CD14-positive monocyte (primary cell): ENCODE measurements around the gene SH3RF1. TPM values are rescaled to one million over a fixed set of nuclear protein-coding genes. Genes with fewer than 3 reads are reported as not detected.

Experiments used
- DNase-seq, 3 donors: peaks; one replicate each; pipeline ENCODE4 v3.0.0-alpha.2; 2011 to 2022
- H2AFZ ChIP-seq: 2 replicates; pipeline ENCODE4 v1.6.0; 2012; ENCODE audit warnings: mild to moderate bottlenecking, low read depth, low read length, inconsistent platforms; ENCODE audit not compliant: insufficient read depth, poor library complexity, severe bottlenecking
- H3K27ac ChIP-seq, 2 donors: 1 replicate in 1 of 2; 2 replicates in 1 of 2; pipeline ENCODE4 v1.5.1; 2012 to 2013; ENCODE audit warnings: low read length in 2 of 2, control low read depth in 1 of 2, inconsistent platforms in 1 of 2, low read depth in 1 of 2, mild to moderate bottlenecking in 1 of 2
- H3K27me3 ChIP-seq, 2 donors: one replicate each; pipeline versions ENCODE4 v1.6.0 to v1.6.1; 2011 to 2013; ENCODE audit warnings: low read length in 2 of 2; ENCODE audit not compliant: control insufficient read depth in 2 of 2, insufficient read depth in 2 of 2
- H3K36me3 ChIP-seq, 2 donors: replicated peaks in 1 of 2; 1 replicate in 1 of 2; 2 replicates in 1 of 2; pipeline versions ENCODE4 v1.5.1 to v1.6.1; 2012 to 2013; ENCODE audit warnings: low read length in 2 of 2, control low read depth in 1 of 2, inconsistent platforms in 1 of 2, mild to moderate bottlenecking in 1 of 2; ENCODE audit not compliant: insufficient read depth in 2 of 2, control insufficient read depth in 1 of 2
- H3K4me1 ChIP-seq, 2 donors: 1 replicate in 1 of 2; 2 replicates in 1 of 2; pipeline versions ENCODE4 v1.5.1 to v1.6.1; 2012 to 2013; ENCODE audit warnings: low read length in 2 of 2, control low read depth in 1 of 2, inconsistent platforms in 1 of 2, mild to moderate bottlenecking in 1 of 2, moderate library complexity in 1 of 2; ENCODE audit not compliant: insufficient read depth in 2 of 2, control insufficient read depth in 1 of 2
- H3K4me2 ChIP-seq: replicated peaks from 2 replicates; pipeline ENCODE3; 2012; ENCODE audit warnings: low read length, moderate library complexity, mild to moderate bottlenecking; ENCODE audit not compliant: poor library complexity, severe bottlenecking; ENCODE audit errors: extremely low read depth
- H3K4me3 ChIP-seq, 3 experiments: fragments of 200-600 bp in 1 of 3; sonication (generic) in 1 of 3; replicated peaks in 1 of 3; 1 replicate in 2 of 3; 2 replicates in 1 of 3; pipeline ENCODE4 v1.5.1; 2011 to 2013; ENCODE audit warnings: low read length in 3 of 3, mild to moderate bottlenecking in 3 of 3, control low read depth in 2 of 3, low read depth in 2 of 3, inconsistent platforms in 1 of 3, moderate library complexity in 1 of 3
- H3K79me2 ChIP-seq: 2 replicates; pipeline ENCODE4 v1.6.0; 2012; ENCODE audit warnings: mild to moderate bottlenecking, control low read depth, inconsistent platforms, low read length, moderate library complexity; ENCODE audit not compliant: insufficient read depth
- H3K9ac ChIP-seq: 2 replicates; pipeline ENCODE4 v1.6.0; 2017; ENCODE audit warnings: low read length, mild to moderate bottlenecking; ENCODE audit not compliant: insufficient read depth, poor library complexity, severe bottlenecking
- H3K9me3 ChIP-seq, 2 donors: replicated peaks in 1 of 2; 1 replicate in 1 of 2; 2 replicates in 1 of 2; pipeline versions ENCODE4 v1.5.1 to v1.6.1; 2012 to 2013; ENCODE audit warnings: low read length in 2 of 2, control low read depth in 1 of 2; ENCODE audit not compliant: control insufficient read depth in 1 of 2, insufficient read depth in 1 of 2
- H4K20me1 ChIP-seq: 2 replicates; pipeline ENCODE4 v1.6.0; 2012; ENCODE audit warnings: mild to moderate bottlenecking, low read length, control low read depth, moderate library complexity; ENCODE audit not compliant: insufficient read depth
- H3K27ac Mint-ChIP-seq, 7 donors: one replicate each; pipeline ENCODE4 v1.8.0; 2020; ENCODE audit warnings: mild to moderate bottlenecking in 7 of 7, mixed read lengths in 7 of 7, moderate library complexity in 6 of 7, inconsistent platforms in 2 of 7
- H3K27me3 Mint-ChIP-seq, 3 donors: one replicate each; pipeline ENCODE4 v1.8.0; 2021 to 2022; ENCODE audit warnings: low read depth in 3 of 3, mild to moderate bottlenecking in 3 of 3, mixed read lengths in 3 of 3, moderate library complexity in 3 of 3, inconsistent platforms in 1 of 3
- H3K36me3 Mint-ChIP-seq, 2 donors: one replicate each; pipeline ENCODE4 v1.8.0; 2020; ENCODE audit warnings: mixed read lengths in 2 of 2, inconsistent platforms in 1 of 2, mild to moderate bottlenecking in 1 of 2
- H3K4me1 Mint-ChIP-seq: one replicate; pipeline ENCODE4 v1.8.0; 2020; ENCODE audit warnings: mild to moderate bottlenecking, mixed read lengths
- H3K4me3 Mint-ChIP-seq, 2 donors: one replicate each; pipeline ENCODE4 v1.8.0; 2020; ENCODE audit warnings: mild to moderate bottlenecking in 2 of 2, mixed read lengths in 2 of 2, moderate library complexity in 1 of 2
- H3K9me3 Mint-ChIP-seq, 7 donors: one replicate each; pipeline ENCODE4 v1.8.0; 2020 to 2022; ENCODE audit warnings: mixed read lengths in 7 of 7, mild to moderate bottlenecking in 6 of 7, moderate library complexity in 6 of 7, inconsistent platforms in 2 of 7
- WGBS: methylation state at CpG from one replicate; pipeline ENCODE4 v1.1.5; 2013; ENCODE audit warnings: missing lambda C conversion rate; ENCODE audit not compliant: insufficient coverage; 5-methylcytosine and 5-hydroxymethylcytosine counted together
- intact Hi-C, 2 donors: fragments of 100-400 bp; cut with micrococcal nuclease; formaldehyde crosslinking; loops; one replicate each; pipeline versions ENCODE4 v1.15.0 to v1.15.1; 2023
- polyA plus RNA-seq, 3 donors: library from polyadenylated mRNA; depleted of rRNA in 1 of 3; unstranded in 2 of 3; stranded (reverse) in 1 of 3; fragments of 300-500 nt in 2 of 3; fragments of >200 nt in 1 of 3; fragmentation: Illumina TruSeq in 2 of 3; gene quantifications; 1 replicate in 2 of 3; 2 replicates in 1 of 3; pipeline ENCODE4 v1.2.3, GENCODE V29; 2012 to 2021
- TF ChIP-seq, protein P1 (sequence below): fragments of 200-600 bp; IDR thresholded peaks from one replicate; pipeline ENCODE4 v1.8.0; 2022; ENCODE audit warnings: antibody characterized with exemption, mild to moderate bottlenecking

SH3RF1 gene
- polyA plus RNA-seq, 3 donors, result 3.1 to 4.7 (median 4.4) TPM

DNA sequence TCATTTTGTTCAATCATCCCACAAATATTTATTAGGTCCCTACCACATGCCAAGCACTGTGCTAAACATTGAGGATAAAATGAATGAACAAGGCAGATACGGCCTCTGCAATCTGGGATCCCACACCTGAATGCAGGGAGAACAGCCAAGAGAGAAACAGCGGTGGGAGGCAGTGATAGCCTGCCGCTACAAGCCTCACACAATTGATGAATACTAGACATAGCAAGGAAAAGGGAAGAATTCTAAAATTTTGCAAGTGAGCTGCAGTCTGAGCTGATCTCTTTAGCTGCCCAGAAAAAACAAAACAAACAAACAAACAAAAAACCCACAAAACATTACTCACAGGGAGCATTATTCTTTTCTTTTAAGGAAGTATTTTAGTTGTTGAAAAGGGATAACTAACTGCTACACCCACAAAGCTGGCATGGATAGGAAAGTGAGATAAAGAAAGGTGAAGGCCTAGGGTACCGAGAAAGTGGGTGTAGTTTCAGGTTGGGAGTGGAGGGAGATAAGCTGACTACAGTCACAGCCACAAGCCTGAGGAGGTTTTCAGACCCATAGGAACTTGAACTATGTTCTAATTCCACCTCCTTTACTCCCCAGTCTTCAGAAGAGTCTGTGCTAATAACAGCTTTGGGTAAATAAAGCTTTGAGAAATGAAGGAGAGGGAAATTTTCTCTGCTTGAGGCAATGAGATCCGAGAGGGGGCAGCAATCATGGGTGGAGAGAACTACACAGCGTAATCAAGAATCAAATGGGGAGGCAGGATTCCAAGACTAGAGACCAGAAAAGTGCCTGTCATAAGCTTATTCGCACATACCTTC lies 85.4 kb downstream of the SH3RF1 start:
- peaks cover 17% of the 10 kb centered on the region for H3K79me2 ChIP-seq

DNA sequence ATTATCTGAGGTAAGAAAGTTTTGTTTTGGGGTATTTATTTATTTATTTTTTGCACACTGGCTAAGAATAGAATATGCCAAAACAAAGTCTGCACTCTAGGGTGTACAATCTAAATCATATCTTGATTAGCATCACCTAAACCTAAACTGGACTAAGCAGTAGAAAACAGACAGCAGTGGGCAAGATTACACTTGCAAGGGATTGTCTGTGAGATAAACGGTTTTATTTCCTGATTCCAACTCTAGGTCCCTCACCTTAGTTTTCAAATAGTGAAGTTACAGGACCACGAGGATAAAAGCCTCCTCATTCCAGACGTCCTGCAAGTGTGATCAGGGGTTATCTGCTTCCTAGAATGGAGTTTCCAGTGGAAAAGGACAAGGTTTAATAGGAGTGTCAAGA lies 86.1 kb downstream of the SH3RF1 start:
- Histone ChIP-seq H3K79me2 (peaks cover 17% of the 10 kb centered on the region), H3K27ac (no peak overlapping the region), H3K36me3 (no peaks in the 10 kb centered on the region), H3K9ac (no peak overlapping the region), H3K9me3 (no peaks in the 10 kb centered on the region), H3K4me1 (no peaks in the 10 kb centered on the region), H3K4me2 (no peak overlapping the region), H2AFZ (no peak overlapping the region), H4K20me1 (peaks cover 9% of the 10 kb centered on the region), H3K27me3 (no peaks in the 10 kb centered on the region), H3K4me3 (no peak overlapping the region)
- Mint-ChIP-seq H3K36me3 (no peaks in the 10 kb centered on the region), H3K9me3 (no peaks in the 10 kb centered on the region), H3K4me3 (no peak overlapping the region), H3K4me1 (no peaks in the 10 kb centered on the region), H3K27me3 (peaks cover 0 to 1% (median 0%) of the 10 kb centered on the region in 3 donors), H3K27ac (no peak overlapping the region)
- WGBS, result no CpG with 5 or more reads among the region's 3 CpGs
- intact Hi-C loops, result no loop called here
- DNase-seq, result no peak
- TF ChIP-seq, protein P1, sequence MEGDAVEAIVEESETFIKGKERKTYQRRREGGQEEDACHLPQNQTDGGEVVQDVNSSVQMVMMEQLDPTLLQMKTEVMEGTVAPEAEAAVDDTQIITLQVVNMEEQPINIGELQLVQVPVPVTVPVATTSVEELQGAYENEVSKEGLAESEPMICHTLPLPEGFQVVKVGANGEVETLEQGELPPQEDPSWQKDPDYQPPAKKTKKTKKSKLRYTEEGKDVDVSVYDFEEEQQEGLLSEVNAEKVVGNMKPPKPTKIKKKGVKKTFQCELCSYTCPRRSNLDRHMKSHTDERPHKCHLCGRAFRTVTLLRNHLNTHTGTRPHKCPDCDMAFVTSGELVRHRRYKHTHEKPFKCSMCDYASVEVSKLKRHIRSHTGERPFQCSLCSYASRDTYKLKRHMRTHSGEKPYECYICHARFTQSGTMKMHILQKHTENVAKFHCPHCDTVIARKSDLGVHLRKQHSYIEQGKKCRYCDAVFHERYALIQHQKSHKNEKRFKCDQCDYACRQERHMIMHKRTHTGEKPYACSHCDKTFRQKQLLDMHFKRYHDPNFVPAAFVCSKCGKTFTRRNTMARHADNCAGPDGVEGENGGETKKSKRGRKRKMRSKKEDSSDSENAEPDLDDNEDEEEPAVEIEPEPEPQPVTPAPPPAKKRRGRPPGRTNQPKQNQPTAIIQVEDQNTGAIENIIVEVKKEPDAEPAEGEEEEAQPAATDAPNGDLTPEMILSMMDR, result no peak

More for the DNA sequence above, 85.4 kb downstream of the SH3RF1 start:
- H3K9me3 Mint-ChIP-seq, result no peaks in the 10 kb centered on the region
- Histone ChIP-seq H4K20me1 (peaks cover 9% of the 10 kb centered on the region), H3K9me3 (no peaks in the 10 kb centered on the region), H3K4me1 (no peaks in the 10 kb centered on the region), H3K36me3 (no peaks in the 10 kb centered on the region), H2AFZ (no peak overlapping the region), H3K27me3 (no peaks in the 10 kb centered on the region), H3K4me2 (no peak overlapping the region), H3K4me3 (no peak overlapping the region), H3K27ac (no peak overlapping the region), H3K9ac (no peak overlapping the region)
- H3K36me3 Mint-ChIP-seq, result no peaks in the 10 kb centered on the region
- TF ChIP-seq, protein P1, result no peak
- peak overlapping the region in 2 of 7 donors; percentile 20 to 54 for H3K27ac Mint-ChIP-seq
- no peak for DNase-seq
- H3K4me1 Mint-ChIP-seq, result no peaks in the 10 kb centered on the region
- no CpG with 5 or more reads among the region's 7 CpGs for WGBS
- H3K27me3 Mint-ChIP-seq, result peaks cover 0 to 1% (median 0%) of the 10 kb centered on the region in 3 donors
- no peak overlapping the region for H3K4me3 Mint-ChIP-seq
- intact Hi-C loops, result no loop called here
